Metanephros (tissue), 1 donor: ENCODE data around the gene PPP2R3C. TPM values are rescaled to one million over a fixed set of nuclear protein-coding genes. Genes with fewer than 3 reads are reported as not detected.

Source experiments
- total RNA-seq: library from RNA; depleted of rRNA; stranded (reverse); fragments of >200 nt; gene quantifications from one replicate; pipeline ENCODE4 v1.2.3, GENCODE V29; 2014

Gene PPP2R3C
- 26.6 TPM for total RNA-seq

DNA sequence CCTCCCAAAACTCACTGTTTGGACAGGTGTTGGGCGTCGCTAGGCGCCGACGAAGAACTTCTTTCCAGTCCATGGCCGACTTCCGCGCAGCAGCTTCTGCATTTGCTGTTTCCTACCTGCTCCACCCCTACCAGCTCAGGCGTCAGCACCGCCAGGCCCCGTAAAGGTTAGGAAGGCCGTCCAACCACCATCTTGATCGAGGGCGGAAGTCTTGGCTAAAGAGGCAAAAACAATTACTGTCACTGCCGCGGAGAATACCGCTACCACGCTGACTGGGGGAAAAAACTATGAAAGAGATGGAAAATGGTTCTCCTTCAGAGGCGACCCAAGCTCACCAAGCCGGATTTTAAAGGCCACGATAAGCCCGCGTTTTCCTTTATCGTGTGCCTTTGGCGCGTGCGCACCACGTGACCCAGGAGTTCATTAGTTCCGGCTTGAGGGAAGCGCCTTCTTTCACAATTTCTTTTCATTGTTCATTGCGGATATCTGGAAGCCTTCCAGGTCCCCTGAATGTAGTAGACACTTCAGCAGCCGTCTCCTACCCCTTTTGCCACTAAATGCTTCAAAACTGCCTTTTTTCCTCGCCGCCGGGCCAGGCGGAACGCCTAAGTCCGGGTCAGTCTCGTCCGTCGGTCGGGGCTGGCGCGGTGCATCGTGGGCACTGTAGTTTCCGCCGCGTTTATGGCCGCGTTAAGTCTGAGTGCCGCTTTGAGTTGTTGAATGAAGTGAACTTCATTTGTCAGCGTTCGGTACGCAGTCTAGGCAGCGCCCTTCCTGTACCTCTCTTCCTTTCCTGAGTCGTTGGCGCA, at the start of gene PPP2R3C, which contains the start of gene PRORP:
PPP2R3C (minus strand) TSS at position 104 of the 809 bp plus-strand sequence; CDS start at position 73, 31 bp downstream.
PRORP (plus strand) TSS at position 666 of the 809 bp plus-strand sequence. CDS start 694 bp downstream, outside the sequence.

DNA sequence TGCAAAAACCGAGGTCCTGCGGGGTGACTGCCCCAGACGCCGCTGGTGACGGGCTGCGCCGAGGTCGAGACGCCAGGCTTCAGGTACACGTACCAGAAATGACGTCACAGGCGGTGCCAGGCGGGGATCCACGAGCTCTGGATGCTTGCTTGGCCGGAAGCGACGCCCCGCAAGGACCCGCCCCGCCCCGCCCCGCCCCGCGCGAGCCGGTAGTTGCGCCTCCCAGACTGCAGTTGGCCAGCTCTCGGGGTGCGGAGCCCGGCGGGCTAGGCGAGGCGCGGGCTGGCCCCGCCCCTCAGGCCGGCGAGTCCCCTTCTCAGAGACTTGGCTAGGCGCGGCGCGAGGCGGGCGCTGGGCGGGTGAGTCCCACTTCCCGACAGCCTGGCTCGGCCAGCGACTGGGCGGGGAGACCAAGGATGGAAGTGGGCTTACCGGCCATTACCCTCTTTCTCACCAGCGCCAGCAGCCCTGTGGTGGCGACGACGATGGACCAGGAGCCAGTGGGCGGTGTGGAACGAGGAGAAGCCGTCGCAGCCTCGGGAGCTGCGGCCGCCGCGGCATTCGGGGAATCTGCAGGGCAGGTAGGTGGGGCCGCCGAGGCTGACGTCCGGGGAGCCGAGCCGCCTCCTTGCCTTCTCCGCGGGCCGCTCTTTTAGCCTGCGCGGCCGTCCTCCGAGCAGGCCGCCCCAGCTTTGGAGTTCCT, 75.6 kb downstream of the PPP2R3C start, which contains the start of gene FAM177A1:
FAM177A1 (plus strand) TSS at position 225 of the 703 bp plus-strand sequence; CDS start at position 417, 192 bp downstream.

Other genes starting within 250 kb of the PPP2R3C start
- 17.2 TPM for gene BAZ1A, start 246.6 kb downstream of the PPP2R3C start, total RNA-seq
- gene SRP54, start 139.0 kb downstream of the PPP2R3C start, total RNA-seq, result 46.4 TPM
- gene FAM177A1, start 75.7 kb downstream of the PPP2R3C start, total RNA-seq, result 25.8 TPM
- gene PRORP, start 562 bp upstream of the PPP2R3C start, total RNA-seq, result 18.4 TPM
- 148 TPM for gene PSMA6, start 170.4 kb upstream of the PPP2R3C start, total RNA-seq